Stimulated activated CD8-positive, alpha-beta memory T cell treated with anti-CD3 and anti-CD28 coated beads, Interleukin-7, amount 100 ng/mL, for 48 hours (primary cell): Measurements from ENCODE around the gene ARHGAP44.

Experiments used
- DNase-seq, 2 donors: peaks; one replicate each; pipeline ENCODE4 v3.0.0-alpha.2; 2020; ENCODE audit warnings: low read depth in 1 of 2; ENCODE audit errors: extremely low read depth in 1 of 2

The ARHGAP44 gene

GRCh38 chr17:12789481-12790248 is at the start of gene ARHGAP44:
ARHGAP44 (plus strand) TSS chr17:12789498; CDS start chr17:12789839, 341 bp downstream.
- no peak for DNase-seq

DNA sequence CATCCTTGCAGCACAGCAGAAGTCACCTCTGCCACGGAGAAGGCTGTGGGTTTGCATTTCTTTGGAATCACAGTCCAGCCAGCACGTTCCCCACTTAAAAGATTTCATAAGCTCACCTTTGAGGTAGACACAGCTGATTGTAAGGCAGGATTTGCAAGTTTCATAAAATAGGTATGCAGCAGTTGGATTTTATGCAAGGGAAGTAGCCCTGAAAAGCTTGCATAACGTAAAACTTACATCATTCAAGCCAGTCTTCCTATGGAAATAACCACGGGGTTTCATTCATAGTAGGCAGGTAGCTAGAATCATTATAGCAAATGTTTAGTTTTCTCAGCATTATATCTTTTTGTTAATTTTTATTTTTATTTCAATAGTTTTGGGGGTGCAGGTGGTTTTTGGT is 49.8 kb upstream of the ARHGAP44 start:
- no peak for DNase-seq

- no peak for DNase-seq
Observed at GRCh38 chr17:12743046-12743445, 46.3 kb upstream of the ARHGAP44 start.

GRCh38 chr17:12744298-12744697 is 45.0 kb upstream of the ARHGAP44 start:
- no peak for DNase-seq

- no peak for DNase-seq
Observed at GRCh38 chr17:12744786-12745185, 44.5 kb upstream of the ARHGAP44 start.

GRCh38 chr17:12745486-12745885 is 43.8 kb upstream of the ARHGAP44 start:
- DNase-seq, result no peak

DNA sequence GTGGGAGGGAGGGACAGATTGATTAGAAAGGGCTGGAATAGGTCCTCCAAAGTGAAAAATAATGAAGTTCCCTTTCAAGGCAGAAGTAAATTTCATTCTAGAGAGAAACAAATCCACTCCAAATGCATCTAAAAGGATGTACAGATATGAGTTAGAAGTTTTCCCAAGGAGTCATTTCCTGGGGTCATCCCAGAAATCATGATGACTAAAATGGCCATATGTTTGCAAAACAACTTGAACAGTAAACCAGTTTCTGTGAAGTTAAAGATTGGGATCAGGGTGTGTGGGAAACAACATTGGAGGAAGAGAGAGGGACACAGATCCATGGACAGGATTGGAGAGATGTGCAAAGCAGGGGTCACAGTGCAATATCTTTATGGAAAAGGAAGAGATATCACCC is 32.5 kb upstream of the ARHGAP44 start:
- DNase-seq, result no peak

DNA sequence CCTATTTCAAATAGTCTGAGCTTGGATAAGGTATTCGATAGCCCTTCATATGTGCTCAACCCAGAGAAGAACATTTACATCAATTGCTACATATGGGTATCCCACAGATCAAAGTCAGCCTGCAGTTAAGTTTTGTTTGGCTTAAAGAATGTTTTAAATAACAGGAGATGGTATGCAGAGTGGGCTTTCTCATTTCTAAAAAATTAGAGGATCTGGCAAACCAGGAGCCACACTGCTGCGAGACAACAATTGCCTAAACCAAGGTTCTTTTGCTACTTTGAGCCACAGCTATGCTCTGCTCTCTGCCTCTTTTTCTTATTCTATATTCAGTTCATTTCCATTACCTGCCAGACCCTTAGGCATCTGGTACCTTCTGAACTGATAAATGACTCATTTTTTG is 30.2 kb upstream of the ARHGAP44 start:
- no peak for DNase-seq

GRCh38 chr17:12765548-12765947 is 23.8 kb upstream of the ARHGAP44 start:
- DNase-seq, result no peak

DNA sequence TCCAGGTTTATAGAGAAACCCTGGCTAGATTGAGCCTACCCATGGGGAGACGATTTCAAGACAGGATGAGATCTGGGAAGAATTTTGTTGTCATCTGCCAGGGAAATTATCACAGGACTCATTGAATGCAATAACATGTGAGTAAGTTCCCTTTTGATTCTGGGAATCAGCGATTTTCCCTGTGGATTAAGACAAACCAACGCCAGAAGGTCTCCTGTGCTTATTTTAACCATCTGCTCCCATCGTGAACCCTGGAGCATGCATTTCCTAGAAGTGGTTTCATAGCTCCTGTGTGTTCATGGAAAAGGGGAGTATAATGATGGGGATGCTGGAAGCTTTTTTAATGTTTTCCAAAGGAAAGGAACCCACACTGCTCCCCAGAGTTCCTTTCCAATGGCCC is 21.0 kb upstream of the ARHGAP44 start:
- DNase-seq, result no peak

- no peak for DNase-seq
Observed at GRCh38 chr17:12769981-12770380, 19.3 kb upstream of the ARHGAP44 start.

DNA sequence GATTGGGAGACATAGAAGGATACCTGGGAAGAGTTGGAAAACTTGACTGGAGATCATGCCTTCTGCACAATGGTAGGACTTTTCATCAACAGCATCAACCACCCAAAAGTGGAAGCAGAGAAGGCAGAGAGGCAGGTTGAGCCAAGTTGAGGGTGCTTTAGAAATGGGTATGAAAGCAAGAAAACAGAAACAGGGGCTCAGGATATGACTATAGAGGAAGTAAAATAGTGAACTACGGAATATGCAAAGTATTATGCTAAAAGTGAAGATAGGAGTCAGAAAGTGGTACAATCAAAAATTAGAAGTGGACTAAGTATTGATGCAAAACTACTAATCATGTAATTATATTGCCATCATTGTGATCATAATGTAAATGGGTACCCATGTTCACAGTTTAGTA is 16.1 kb upstream of the ARHGAP44 start:
- DNase-seq, result no peak

GRCh38 chr17:12789075-12789480 is 220 bp upstream of the ARHGAP44 start:
- no peak for DNase-seq

- DNase-seq, result no peak
Observed at GRCh38 chr17:12790249-12791106, 1.2 kb downstream of the ARHGAP44 start.

GRCh38 chr17:12794919-12795532 is 5.7 kb downstream of the ARHGAP44 start:
- no peak for DNase-seq

DNA sequence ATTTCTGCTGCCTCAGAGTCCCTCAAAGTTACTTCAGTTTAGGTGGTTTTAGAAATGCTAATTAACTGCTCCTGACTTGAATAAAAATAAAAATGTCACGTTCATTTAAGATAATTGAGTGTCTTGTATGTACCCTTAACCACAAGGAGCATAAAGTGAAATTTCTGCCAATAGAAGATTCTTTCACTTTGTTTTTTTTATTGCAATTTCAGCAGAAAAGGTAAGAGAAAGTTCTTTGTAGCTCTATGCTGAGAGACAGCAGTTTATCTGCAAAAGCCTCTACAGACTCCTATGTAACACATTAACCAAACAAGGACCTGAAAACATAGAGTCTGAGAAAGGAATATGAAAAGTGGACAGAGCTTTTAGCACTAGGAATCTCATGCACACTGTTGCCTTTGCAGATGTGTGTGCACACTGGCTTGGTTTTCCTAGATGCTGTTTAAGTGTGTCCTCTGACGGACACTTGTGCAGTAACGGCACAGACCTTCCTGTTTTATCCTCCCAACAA is 11.6 kb downstream of the ARHGAP44 start:
- no peak for DNase-seq

DNA sequence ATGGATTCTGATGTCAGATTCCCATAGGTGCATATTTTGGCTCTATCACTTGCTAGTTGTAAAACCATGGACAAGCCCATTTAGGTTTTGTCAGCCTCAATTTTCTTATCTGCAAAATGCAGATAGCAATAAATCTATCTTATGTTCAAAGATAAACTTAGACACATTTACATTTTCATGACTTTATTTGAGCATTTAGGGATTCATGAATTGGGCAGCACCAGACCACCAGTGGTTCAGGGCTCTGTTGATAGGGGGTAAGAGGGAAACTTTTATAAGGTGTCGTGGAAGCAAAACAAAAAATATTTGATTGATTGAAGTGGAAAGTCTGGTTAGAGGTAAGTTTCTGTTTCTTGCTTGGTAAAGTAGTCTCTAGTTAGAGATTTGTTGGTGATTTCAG is 17.3 kb downstream of the ARHGAP44 start:
- DNase-seq, result no peak

GRCh38 chr17:12808723-12809122 is 19.4 kb downstream of the ARHGAP44 start:
- no peak for DNase-seq

GRCh38 chr17:12812877-12813276 is 23.6 kb downstream of the ARHGAP44 start:
- no peak for DNase-seq

- no peak for DNase-seq
Observed at GRCh38 chr17:12813664-12814063, 24.4 kb downstream of the ARHGAP44 start.

GRCh38 chr17:12814718-12815117 is 25.4 kb downstream of the ARHGAP44 start:
- DNase-seq, result no peak
